HCT116 (cell line): ENCODE results near the gene SLIT1. TPM values are rescaled to one million over a fixed set of nuclear protein-coding genes. Genes with fewer than 3 reads are reported as not detected.

Experiments
- ATAC-seq: fragments of 200-7000 bp; cut with Tn5 transposase; 2 replicates; pipeline ENCODE4 v1.9.1; 2020; ENCODE audit warnings: mild to moderate bottlenecking, moderate library complexity
- BruUV-seq: library from RNA; stranded (reverse); fragments of 400-500 nt; replicated peaks from 2 replicates; lab custom pipeline; 2021; lab: Mats Ljungman, UMichigan
- CTCF ChIA-PET: fragments of 300-600 bp; sonication (Branson Sonifier 250); formaldehyde crosslinking; loops from one replicate; lab custom pipeline; 2021; ENCODE audit warnings: antibody characterized with exemption; lab: Charles Lee
- POLR2A ChIA-PET: fragments of 300-600, 350-600 bp; sonication (Branson Sonifier 250); formaldehyde crosslinking; loops from one replicate; lab custom pipeline; 2021; ENCODE audit warnings: antibody characterized with exemption; lab: Charles Lee
- RAD21 ChIA-PET, 2 experiments: fragments of 300-600 bp; sonication (Branson Sonifier 250); formaldehyde crosslinking; loops; one replicate each; lab custom pipeline; 2023; ENCODE audit warnings: low total read pairs in 2 of 2; ENCODE audit not compliant: uncharacterized antibody in 2 of 2, unreplicated experiment in 2 of 2, low non-redundant PET in 1 of 2; lab: Charles Lee
- DNase-seq: peaks from one replicate; pipeline ENCODE4 v3.0.0-alpha.2; 2010; ENCODE audit warnings: low read depth, low spot score
- H2AFZ ChIP-seq: fragments of 200-600 bp; shearing (Covaris generic), sonication (generic); 2 replicates; pipeline ENCODE4 v1.6.1; 2017; ENCODE audit warnings: low read depth, mixed run types, mixed read lengths, antibody characterized with exemption, low read length; ENCODE audit not compliant: poor library complexity, severe bottlenecking
- H3K27ac ChIP-seq: 2 replicates; pipeline ENCODE4 v1.5.1; 2012; ENCODE audit warnings: low read depth, low read length
- H3K27me3 ChIP-seq: fragments of 200-600 bp; sonication (generic); 2 replicates; pipeline ENCODE4 v1.6.1; 2016; ENCODE audit warnings: mixed run types, low read length, mixed read lengths; ENCODE audit not compliant: insufficient read depth
- H3K36me3 ChIP-seq, 2 experiments: fragments of 200-500 bp in 1 of 2; fragments of 200-600 bp in 1 of 2; sonication (Bioruptor generic) in 1 of 2; sonication (generic) in 1 of 2; 2 replicates each; pipeline versions ENCODE4 v1.5.1 to v1.6.1; 2014 to 2016; ENCODE audit warnings: low read length in 2 of 2, inconsistent platforms in 1 of 2, mixed read lengths in 1 of 2, mixed run types in 1 of 2; ENCODE audit not compliant: insufficient read depth in 2 of 2, control insufficient read depth in 1 of 2
- H3K4me1 ChIP-seq, 2 experiments: fragments of 200-600 bp in 1 of 2; sonication (generic) in 1 of 2; 2 replicates each; pipeline versions ENCODE4 v1.5.1 to v1.6.1; 2012 to 2017; ENCODE audit warnings: low read length in 2 of 2, inconsistent platforms in 1 of 2, mild to moderate bottlenecking in 1 of 2, mixed read lengths in 1 of 2, mixed run types in 1 of 2, moderate library complexity in 1 of 2; ENCODE audit not compliant: insufficient read depth in 2 of 2, control insufficient read depth in 1 of 2
- H3K4me2 ChIP-seq: fragments of 200-600 bp; sonication (generic); 2 replicates; pipeline ENCODE4 v1.6.1; 2017; ENCODE audit warnings: mixed run types, low read length, mixed read lengths
- H3K4me3 ChIP-seq, 2 experiments: fragments of 200-600 bp in 1 of 2; sonication (generic) in 1 of 2; replicated peaks in 1 of 2; 2 replicates each; pipeline ENCODE4 v1.5.1; 2011 to 2016; ENCODE audit warnings: low read length in 2 of 2, control low read depth in 1 of 2, low read depth in 1 of 2, mild to moderate bottlenecking in 1 of 2, mixed read lengths in 1 of 2, mixed run types in 1 of 2
- H3K79me2 ChIP-seq: fragments of 200-600 bp; sonication (generic); 2 replicates; pipeline ENCODE4 v1.6.1; 2017; ENCODE audit warnings: mild to moderate bottlenecking, mixed run types, low read length, moderate library complexity, mixed read lengths; ENCODE audit not compliant: insufficient read depth
- H3K9ac ChIP-seq: fragments of 200-600 bp; sonication (generic); 2 replicates; pipeline ENCODE4 v1.6.1; 2016; ENCODE audit warnings: low read length, mixed read lengths
- H3K9me2 ChIP-seq: fragments of 200-600 bp; sonication (generic), shearing (Covaris generic); 2 replicates; pipeline ENCODE4 v1.6.1; 2017; ENCODE audit warnings: mixed run types, mild to moderate bottlenecking, moderate library complexity; ENCODE audit not compliant: insufficient read depth
- H3K9me3 ChIP-seq, 2 experiments: fragments of 200-500 bp in 1 of 2; fragments of 200-600 bp in 1 of 2; sonication (Bioruptor generic) in 1 of 2; sonication (generic) in 1 of 2; 2 replicates each; pipeline ENCODE4 v1.6.1; 2014 to 2017; ENCODE audit warnings: low read length in 2 of 2, mixed read lengths in 2 of 2, inconsistent platforms in 1 of 2, low read depth in 1 of 2, mild to moderate bottlenecking in 1 of 2, mixed run types in 1 of 2, moderate library complexity in 1 of 2; ENCODE audit not compliant: control insufficient read depth in 1 of 2, insufficient read depth in 1 of 2
- H4K20me1 ChIP-seq: fragments of 200-600 bp; sonication (generic), shearing (Covaris generic); 2 replicates; pipeline ENCODE4 v1.6.1; 2017; ENCODE audit warnings: mixed run types, mild to moderate bottlenecking, moderate library complexity; ENCODE audit not compliant: insufficient read depth
- CBX3 ChIP-seq: IDR thresholded peaks from 2 replicates; pipeline ENCODE4 v1.6.1; 2012; ENCODE audit warnings: low read depth
- ELF1 ChIP-seq: IDR thresholded peaks from 2 replicates; pipeline ENCODE4 v1.6.1; 2012; ENCODE audit warnings: low read depth, borderline replicate concordance
- EZH2phosphoT487 ChIP-seq: fragments of 200-600 bp; IDR thresholded peaks from 2 replicates; pipeline ENCODE4 v1.6.1; 2018; ENCODE audit warnings: antibody characterized with exemption, borderline replicate concordance
- JUND ChIP-seq: IDR thresholded peaks from 2 replicates; pipeline ENCODE4 v1.6.1; 2012
- POLR2A ChIP-seq: IDR thresholded peaks from 2 replicates; pipeline ENCODE4 v1.7.0; 2011; ENCODE audit warnings: borderline replicate concordance; ENCODE audit not compliant: insufficient read depth, insufficient read length; ENCODE audit errors: extremely low read depth
- POLR2AphosphoS5 ChIP-seq: IDR thresholded peaks from 2 replicates; pipeline ENCODE4 v1.6.1; 2011; ENCODE audit warnings: mild to moderate bottlenecking, low read depth, low read length, moderate library complexity
- RAD21 ChIP-seq: IDR thresholded peaks from 2 replicates; pipeline ENCODE4 v1.6.1; 2012; ENCODE audit warnings: low read depth, mild to moderate bottlenecking
- SIN3A ChIP-seq: IDR thresholded peaks from 2 replicates; pipeline ENCODE4 v1.6.1; 2012; ENCODE audit warnings: low read depth
- SP1 ChIP-seq: IDR thresholded peaks from 2 replicates; pipeline ENCODE4 v1.6.1; 2012; ENCODE audit warnings: low read depth
- SRF ChIP-seq: IDR thresholded peaks from 2 replicates; pipeline ENCODE4 v1.6.1; 2012; ENCODE audit warnings: low read depth
- YY1 ChIP-seq: IDR thresholded peaks from 2 replicates; pipeline ENCODE4 v1.6.1; 2011; ENCODE audit warnings: low read length, low read depth, moderate library complexity, mild to moderate bottlenecking; ENCODE audit not compliant: insufficient replicate concordance; ENCODE audit errors: extremely low read depth
- ZFX ChIP-seq: fragments of 450-650 bp; IDR thresholded peaks from 2 replicates; pipeline ENCODE4 v1.6.1; 2017
- intact Hi-C: fragments of 100-400 bp; cut with micrococcal nuclease; formaldehyde crosslinking; loops from 2 replicates; pipeline ENCODE4 v1.10.0; 2022
- total RNA-seq: library from RNA; stranded (reverse); gene quantifications from one replicate; pipeline ENCODE4 v1.2.1, GENCODE V29; 2021; ENCODE audit not compliant: unreplicated experiment
- TF ChIP-seq, protein P1 (sequence below): IDR thresholded peaks from 2 replicates; pipeline ENCODE4 v1.6.1; 2012; ENCODE audit warnings: low read depth
- TF ChIP-seq, protein P2 (sequence below): IDR thresholded peaks from 2 replicates; pipeline ENCODE4 v1.6.1; 2011; ENCODE audit warnings: mild to moderate bottlenecking, low read length, moderate library complexity; ENCODE audit not compliant: insufficient replicate concordance; ENCODE audit errors: extremely low read depth
- TF ChIP-seq, protein P3 (sequence below), 3 experiments: fragments of 200-600 bp in 1 of 3; sonication (generic) in 1 of 3; IDR thresholded peaks in 2 of 3; conservative IDR thresholded peaks in 1 of 3; 2 replicates each; pipeline ENCODE4 v1.5.1; 2012 to 2017; ENCODE audit warnings: low read depth in 2 of 3, low read length in 2 of 3, antibody characterized with exemption in 1 of 3, borderline replicate concordance in 1 of 3, control low read depth in 1 of 3, mild to moderate bottlenecking in 1 of 3, mixed read lengths in 1 of 3, mixed run types in 1 of 3, moderate library complexity in 1 of 3; ENCODE audit not compliant: insufficient read depth in 1 of 3
- TF ChIP-seq, protein P4 (sequence below): IDR thresholded peaks from 2 replicates; pipeline ENCODE4 v1.6.1; 2012

The SLIT1 gene
- total RNA-seq, 1 experiment from 2014 or later: 0.42 TPM

DNA sequence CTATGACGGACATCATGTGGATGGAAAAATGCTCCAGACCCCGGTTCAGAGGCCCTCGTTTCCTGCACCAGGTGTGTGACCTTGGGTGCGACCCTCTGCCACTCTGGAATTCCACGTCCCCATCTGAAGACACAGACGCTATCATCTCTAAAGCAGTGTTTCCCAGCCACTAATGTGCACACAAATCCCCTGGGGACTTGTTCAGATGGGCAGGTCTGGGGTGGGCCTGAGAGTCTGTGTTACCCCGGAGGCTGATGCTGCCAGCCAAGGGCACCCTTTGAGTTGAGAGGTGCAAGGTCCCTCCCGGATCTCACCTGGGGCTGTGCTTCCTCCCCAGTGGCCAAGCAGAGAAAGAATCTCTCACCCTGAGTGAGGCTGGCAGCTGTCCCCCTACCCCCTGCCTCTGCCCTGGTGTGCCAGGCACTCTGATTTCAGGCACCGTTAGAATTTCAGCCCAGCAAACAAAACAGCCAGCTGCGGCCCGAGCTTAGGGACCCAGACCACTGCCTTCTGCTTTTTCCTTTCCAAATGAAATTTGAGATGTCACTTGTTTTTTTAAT, 90.0 kb downstream of the SLIT1 start (continued):
- TF ChIP-seq, protein P1, sequence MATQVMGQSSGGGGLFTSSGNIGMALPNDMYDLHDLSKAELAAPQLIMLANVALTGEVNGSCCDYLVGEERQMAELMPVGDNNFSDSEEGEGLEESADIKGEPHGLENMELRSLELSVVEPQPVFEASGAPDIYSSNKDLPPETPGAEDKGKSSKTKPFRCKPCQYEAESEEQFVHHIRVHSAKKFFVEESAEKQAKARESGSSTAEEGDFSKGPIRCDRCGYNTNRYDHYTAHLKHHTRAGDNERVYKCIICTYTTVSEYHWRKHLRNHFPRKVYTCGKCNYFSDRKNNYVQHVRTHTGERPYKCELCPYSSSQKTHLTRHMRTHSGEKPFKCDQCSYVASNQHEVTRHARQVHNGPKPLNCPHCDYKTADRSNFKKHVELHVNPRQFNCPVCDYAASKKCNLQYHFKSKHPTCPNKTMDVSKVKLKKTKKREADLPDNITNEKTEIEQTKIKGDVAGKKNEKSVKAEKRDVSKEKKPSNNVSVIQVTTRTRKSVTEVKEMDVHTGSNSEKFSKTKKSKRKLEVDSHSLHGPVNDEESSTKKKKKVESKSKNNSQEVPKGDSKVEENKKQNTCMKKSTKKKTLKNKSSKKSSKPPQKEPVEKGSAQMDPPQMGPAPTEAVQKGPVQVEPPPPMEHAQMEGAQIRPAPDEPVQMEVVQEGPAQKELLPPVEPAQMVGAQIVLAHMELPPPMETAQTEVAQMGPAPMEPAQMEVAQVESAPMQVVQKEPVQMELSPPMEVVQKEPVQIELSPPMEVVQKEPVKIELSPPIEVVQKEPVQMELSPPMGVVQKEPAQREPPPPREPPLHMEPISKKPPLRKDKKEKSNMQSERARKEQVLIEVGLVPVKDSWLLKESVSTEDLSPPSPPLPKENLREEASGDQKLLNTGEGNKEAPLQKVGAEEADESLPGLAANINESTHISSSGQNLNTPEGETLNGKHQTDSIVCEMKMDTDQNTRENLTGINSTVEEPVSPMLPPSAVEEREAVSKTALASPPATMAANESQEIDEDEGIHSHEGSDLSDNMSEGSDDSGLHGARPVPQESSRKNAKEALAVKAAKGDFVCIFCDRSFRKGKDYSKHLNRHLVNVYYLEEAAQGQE: no peak
- no peak for TF ChIP-seq RAD21
- TF ChIP-seq SRF: no peak
- TF ChIP-seq, protein P2, sequence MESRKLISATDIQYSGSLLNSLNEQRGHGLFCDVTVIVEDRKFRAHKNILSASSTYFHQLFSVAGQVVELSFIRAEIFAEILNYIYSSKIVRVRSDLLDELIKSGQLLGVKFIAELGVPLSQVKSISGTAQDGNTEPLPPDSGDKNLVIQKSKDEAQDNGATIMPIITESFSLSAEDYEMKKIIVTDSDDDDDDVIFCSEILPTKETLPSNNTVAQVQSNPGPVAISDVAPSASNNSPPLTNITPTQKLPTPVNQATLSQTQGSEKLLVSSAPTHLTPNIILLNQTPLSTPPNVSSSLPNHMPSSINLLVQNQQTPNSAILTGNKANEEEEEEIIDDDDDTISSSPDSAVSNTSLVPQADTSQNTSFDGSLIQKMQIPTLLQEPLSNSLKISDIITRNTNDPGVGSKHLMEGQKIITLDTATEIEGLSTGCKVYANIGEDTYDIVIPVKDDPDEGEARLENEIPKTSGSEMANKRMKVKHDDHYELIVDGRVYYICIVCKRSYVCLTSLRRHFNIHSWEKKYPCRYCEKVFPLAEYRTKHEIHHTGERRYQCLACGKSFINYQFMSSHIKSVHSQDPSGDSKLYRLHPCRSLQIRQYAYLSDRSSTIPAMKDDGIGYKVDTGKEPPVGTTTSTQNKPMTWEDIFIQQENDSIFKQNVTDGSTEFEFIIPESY: no peak
- TF ChIP-seq POLR2AphosphoS5: no peak

DNA sequence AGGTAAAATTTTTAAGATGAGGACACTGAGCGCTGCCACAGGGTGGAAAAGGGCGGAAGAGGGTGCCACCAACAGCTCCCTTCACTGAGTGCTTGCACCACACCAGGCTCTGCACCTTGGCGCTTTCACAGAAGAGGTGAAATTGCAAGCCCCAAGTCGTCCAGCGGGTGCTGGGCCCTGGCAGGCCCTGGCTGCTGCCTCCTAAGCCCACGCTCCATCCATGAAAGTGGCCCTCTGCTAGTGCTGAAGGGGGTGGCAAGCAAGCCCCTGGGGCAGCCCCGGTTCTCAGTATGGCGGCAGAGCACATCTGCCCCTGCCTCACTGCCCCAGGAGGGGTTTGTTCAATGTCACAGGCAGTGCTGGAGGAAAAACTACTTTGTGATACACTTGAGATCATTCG, 95.1 kb downstream of the SLIT1 start:
- no peaks in the 10 kb centered on the region for H3K36me3 ChIP-seq
- intact Hi-C loops: no loop called here
- TF ChIP-seq, protein P3, sequence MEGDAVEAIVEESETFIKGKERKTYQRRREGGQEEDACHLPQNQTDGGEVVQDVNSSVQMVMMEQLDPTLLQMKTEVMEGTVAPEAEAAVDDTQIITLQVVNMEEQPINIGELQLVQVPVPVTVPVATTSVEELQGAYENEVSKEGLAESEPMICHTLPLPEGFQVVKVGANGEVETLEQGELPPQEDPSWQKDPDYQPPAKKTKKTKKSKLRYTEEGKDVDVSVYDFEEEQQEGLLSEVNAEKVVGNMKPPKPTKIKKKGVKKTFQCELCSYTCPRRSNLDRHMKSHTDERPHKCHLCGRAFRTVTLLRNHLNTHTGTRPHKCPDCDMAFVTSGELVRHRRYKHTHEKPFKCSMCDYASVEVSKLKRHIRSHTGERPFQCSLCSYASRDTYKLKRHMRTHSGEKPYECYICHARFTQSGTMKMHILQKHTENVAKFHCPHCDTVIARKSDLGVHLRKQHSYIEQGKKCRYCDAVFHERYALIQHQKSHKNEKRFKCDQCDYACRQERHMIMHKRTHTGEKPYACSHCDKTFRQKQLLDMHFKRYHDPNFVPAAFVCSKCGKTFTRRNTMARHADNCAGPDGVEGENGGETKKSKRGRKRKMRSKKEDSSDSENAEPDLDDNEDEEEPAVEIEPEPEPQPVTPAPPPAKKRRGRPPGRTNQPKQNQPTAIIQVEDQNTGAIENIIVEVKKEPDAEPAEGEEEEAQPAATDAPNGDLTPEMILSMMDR (IDR thresholded peaks at IDR 0.05 in 2 of 3, conservative IDR thresholded peaks at IDR 0.05 in 1 of 3; ENCODE audit: borderline replicate concordance in 1 of 3, insufficient read depth in 1 of 3, low read depth in 2 of 3, low read length in 2 of 3): no peak
- TF ChIP-seq ELF1 (no peak), ZFX (no peak), SIN3A (no peak), SRF (no peak), SP1 (no peak), JUND (no peak), POLR2A (no peak), YY1 (no peak), EZH2phosphoT487 (no peak), CBX3 (no peak)
- TF ChIP-seq, protein P2: no peak
- TF ChIP-seq, protein P4, sequence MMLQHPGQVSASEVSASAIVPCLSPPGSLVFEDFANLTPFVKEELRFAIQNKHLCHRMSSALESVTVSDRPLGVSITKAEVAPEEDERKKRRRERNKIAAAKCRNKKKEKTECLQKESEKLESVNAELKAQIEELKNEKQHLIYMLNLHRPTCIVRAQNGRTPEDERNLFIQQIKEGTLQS: no peak

More for the DNA sequence above, 95.1 kb downstream of the SLIT1 start:
- H3K79me2 ChIP-seq: no peaks in the 10 kb centered on the region
- no peak overlapping the region for H2AFZ ChIP-seq
- no peaks in the 10 kb centered on the region for H4K20me1 ChIP-seq
- RAD21 ChIA-PET: no interaction called here
- peaks cover 63% of the 10 kb centered on the region for H3K27me3 ChIP-seq
- ATAC-seq: no peak
- no peak overlapping the region for H3K4me2 ChIP-seq
- no peak overlapping the region for H3K27ac ChIP-seq
- POLR2A ChIA-PET: no interaction called here
- no TSS peak for BruUV-seq
- CTCF ChIA-PET: no interaction called here
- no peak overlapping the region for H3K4me3 ChIP-seq
- H3K9me2 ChIP-seq: no peaks in the 10 kb centered on the region
- no peak for DNase-seq
- H3K9ac ChIP-seq: no peak overlapping the region
- peaks cover 0 to 6% of the 10 kb centered on the region in 2 experiments; a peak in 1 of 4 replicates for H3K4me1 ChIP-seq
- H3K9me3 ChIP-seq: no peaks in the 10 kb centered on the region
